K562 (cell line): ENCODE measurements around the gene GJA10. TPM values are rescaled to one million over a fixed set of nuclear protein-coding genes. Genes with fewer than 3 reads are reported as not detected.

ENCODE experiments used
- ATAC-seq: fragments of 200-7000 bp; cut with Tn5 transposase; 3 replicates; pipeline ENCODE4 v1.9.1; 2020; ENCODE audit warnings: moderate library complexity
- BruUV-seq: library from RNA; stranded (reverse); fragments of 400-500 nt; replicated peaks from 2 replicates; lab custom pipeline; 2021; lab: Mats Ljungman, UMichigan
- CTCF ChIA-PET: fragments of 300-600 bp; formaldehyde crosslinking; extraction: SDS; loops from one replicate; lab custom pipeline; 2021; ENCODE audit warnings: low intra/inter-chr PET ratio; lab: Yijun Ruan, JAX
- POLR2A ChIA-PET: fragments of 300-600, 350-650 bp; sonication (Branson Sonifier 250); formaldehyde crosslinking; extraction: SDS; loops from one replicate; lab custom pipeline; 2021; ENCODE audit warnings: antibody characterized with exemption, inconsistent platforms; lab: Yijun Ruan, JAX
- DNase-seq, 4 experiments: peaks; one replicate each; pipeline versions ENCODE4 v3.0.0 to v3.0.0-alpha.2; 2011 to 2018; ENCODE audit warnings: low spot score in 3 of 4, mixed read lengths in 3 of 4; ENCODE audit errors: extremely low read depth in 1 of 4
- FAIRE-seq: peaks from 2 replicates; lab custom pipeline; 2011; peaks lifted over from hg19 to GRCh38; lab: Jason Lieb, UNC
- H2AFZ ChIP-seq: 2 replicates; pipeline ENCODE4 v1.6.0; 2011; ENCODE audit warnings: low read depth, low read length, control low read depth, inconsistent platforms
- H3K27ac ChIP-seq: fragments of 200-600 bp; 3 replicates; pipeline ENCODE4 v1.8.0; 2011; ENCODE audit warnings: low read depth, mild to moderate bottlenecking, control low read depth, inconsistent platforms, low read length, moderate library complexity, mixed read lengths; ENCODE audit errors: extremely low read depth
- H3K27me3 ChIP-seq, 2 experiments: fragments of 300-600 bp in 1 of 2; 2 replicates in 1 of 2; 3 replicates in 1 of 2; pipeline versions ENCODE4 v1.6.0 to v1.8.0; 2011; ENCODE audit warnings: inconsistent platforms in 2 of 2, low read length in 2 of 2, mild to moderate bottlenecking in 1 of 2, mixed read lengths in 1 of 2, moderate library complexity in 1 of 2; ENCODE audit not compliant: control insufficient read depth in 2 of 2, insufficient read depth in 2 of 2
- H3K36me3 ChIP-seq: fragments of 300-600 bp; 3 replicates; pipeline ENCODE4 v1.8.0; 2011; ENCODE audit warnings: mild to moderate bottlenecking, low read length, inconsistent platforms; ENCODE audit not compliant: control insufficient read depth, insufficient read depth
- H3K4me1 ChIP-seq, 2 experiments: fragments of 200-600 bp in 1 of 2; replicated peaks in 1 of 2; 2 replicates in 1 of 2; 3 replicates in 1 of 2; pipeline versions ENCODE4 v1.5.1 to v1.8.0; 2011; ENCODE audit warnings: inconsistent platforms in 2 of 2, low read length in 2 of 2, mild to moderate bottlenecking in 1 of 2, mixed read lengths in 1 of 2, moderate library complexity in 1 of 2; ENCODE audit not compliant: control insufficient read depth in 2 of 2, insufficient read depth in 2 of 2
- H3K4me2 ChIP-seq: 2 replicates; pipeline ENCODE4 v1.6.1; 2011; ENCODE audit warnings: low read length, control low read depth, inconsistent platforms, mixed read lengths; ENCODE audit not compliant: insufficient read depth
- H3K4me3 ChIP-seq: fragments of 200-600 bp; sonication (generic), shearing (Covaris generic); 2 replicates; pipeline ENCODE4 v1.5.1; 2016; ENCODE audit warnings: control low read depth, inconsistent platforms
- H3K79me2 ChIP-seq: fragments of 200-600 bp; 3 replicates; pipeline ENCODE4 v1.8.0; 2011; ENCODE audit warnings: low read length, inconsistent platforms; ENCODE audit not compliant: control insufficient read depth, insufficient read depth
- H3K9ac ChIP-seq, 2 experiments: 2 replicates each; pipeline versions ENCODE4 v1.6.0 to v1.6.1; 2011; ENCODE audit warnings: low read depth in 2 of 2, low read length in 2 of 2, control low read depth in 1 of 2, inconsistent platforms in 1 of 2, mild to moderate bottlenecking in 1 of 2, mixed read lengths in 1 of 2; ENCODE audit not compliant: insufficient read depth in 1 of 2
- H3K9me1 ChIP-seq: one replicate; pipeline ENCODE4 v1.6.0; 2011; ENCODE audit warnings: inconsistent platforms, mild to moderate bottlenecking, low read length, moderate library complexity; ENCODE audit not compliant: control insufficient read depth, insufficient read depth
- H3K9me3 ChIP-seq: replicated peaks from 2 replicates; pipeline ENCODE4 v1.5.1; 2011; ENCODE audit warnings: low read depth, low read length, inconsistent platforms; ENCODE audit not compliant: control insufficient read depth, insufficient read depth
- H4K20me1 ChIP-seq: replicated peaks from 2 replicates; pipeline ENCODE4 v1.6.1; 2011; ENCODE audit warnings: low read length, inconsistent platforms, mixed read lengths; ENCODE audit not compliant: control insufficient read depth, insufficient read depth
- ELF1 ChIP-seq: fragments of 200-800 bp; sonication (Bioruptor generic); IDR thresholded peaks from 2 replicates; pipeline ENCODE4 v1.6.1; 2016; ENCODE audit warnings: missing genetic modification characterization, missing compliant biosample characterization
- FOXJ2 ChIP-seq: fragments of 200-800 bp; sonication (Bioruptor generic); IDR thresholded peaks from 2 replicates; pipeline ENCODE4 v1.6.1; 2016; ENCODE audit warnings: missing genetic modification characterization, missing compliant biosample characterization
- HCFC1 ChIP-seq: IDR thresholded peaks from 2 replicates; pipeline ENCODE4 v1.6.1; 2012; ENCODE audit warnings: low read depth, low read length, improper control_type of control experiment
- HNRNPL ChIP-seq: fragments of 200-400 bp; formaldehyde crosslinking; IDR thresholded peaks from 2 replicates; pipeline ENCODE4 v1.6.1; 2017; ENCODE audit warnings: low read depth, mild to moderate bottlenecking, low read length
- RBM17 ChIP-seq: fragments of 200-400 bp; formaldehyde crosslinking; IDR thresholded peaks from 2 replicates; pipeline ENCODE4 v1.6.1; 2017; ENCODE audit warnings: low read depth, mild to moderate bottlenecking, low read length, borderline replicate concordance
- SIN3A ChIP-seq, 2 experiments: fragments of 150-350 bp in 1 of 2; IDR thresholded peaks; 2 replicates each; pipeline ENCODE4 v1.6.1; 2011 to 2016; ENCODE audit warnings: borderline replicate concordance in 2 of 2, low read depth in 2 of 2, low read length in 2 of 2, mild to moderate bottlenecking in 2 of 2, moderate library complexity in 2 of 2; ENCODE audit not compliant: control insufficient read depth in 1 of 2
- SIN3B ChIP-seq: fragments of 450-650 bp; IDR thresholded peaks from 2 replicates; pipeline ENCODE4 v1.6.1; 2017; ENCODE audit warnings: low read depth, mild to moderate bottlenecking, moderate library complexity
- ZBTB11 ChIP-seq, 3 experiments: fragments of 200-800 bp in 1 of 3; fragments of 250-450 bp in 1 of 3; fragments of 450-650 bp in 1 of 3; sonication (Bioruptor Pico) in 1 of 3; sonication (Bioruptor generic) in 1 of 3; formaldehyde crosslinking in 1 of 3; IDR thresholded peaks; 2 replicates each; pipeline versions ENCODE4 v1.6.1 to v1.8.0; 2016 to 2022; ENCODE audit warnings: mild to moderate bottlenecking in 2 of 3, missing genetic modification characterization in 2 of 3, missing compliant biosample characterization in 1 of 3, moderate library complexity in 1 of 3
- ZNF316 ChIP-seq: fragments of 450-650 bp; IDR thresholded peaks from 2 replicates; pipeline ENCODE4 v1.6.1; 2016
- ZNF717 ChIP-seq: fragments of 250-450 bp; sonication (Bioruptor Pico); IDR thresholded peaks from 2 replicates; pipeline ENCODE4 v1.5.0; 2021
- WGBS: fragments of 100-300 bp; shearing (Covaris generic); methylation state at CpG from one replicate; pipeline ENCODE4 v1.1.6; 2016; ENCODE audit warnings: low coverage, mixed read lengths; ENCODE audit not compliant: insufficient coverage; ENCODE audit errors: missing lambda C conversion rate; 5-methylcytosine and 5-hydroxymethylcytosine counted together
- in situ Hi-C: fragments of 300-500 bp; cut with MboI; formaldehyde crosslinking; loops from 4 replicates; pipeline ENCODE4 v1.15.0; 2018; ENCODE audit warnings: inconsistent platforms, mixed read lengths
- intact Hi-C: fragments of 100-400 bp; cut with micrococcal nuclease; formaldehyde crosslinking; loops from 2 replicates; pipeline ENCODE4 v1.14.2; 2022
- polyA plus RNA-seq, 8 experiments: library from polyadenylated mRNA; depleted of rRNA in 4 of 8; stranded (reverse) in 5 of 8; unstranded in 3 of 8; fragments of >200 nt; fragmentation: Nextera tagmentation in 2 of 8; fragmentation: Illumina TruSeq in 1 of 8; extraction: Ambion mirVana in 2 of 8; extraction: Trizol in 1 of 8; gene quantifications; 2 replicates each; pipeline versions ENCODE4 v1.2.1 to v1.2.3, GENCODE V29; 2011 to 2014; ENCODE audit warnings: inconsistent platforms in 1 of 8, missing spikeins in 1 of 8
- total RNA-seq, 7 experiments: library from RNA; depleted of rRNA in 6 of 7; stranded (reverse); fragments of >200 nt in 6 of 7; fragmentation: Illumina TruSeq in 2 of 7; extraction: Trizol in 2 of 7; gene quantifications; 2 replicates each; pipeline versions ENCODE4 v1.2.1 to v1.2.3, GENCODE V29; 2011 to 2021; ENCODE audit warnings: low replicate concordance in 1 of 7
- TF ChIP-seq, protein P1 (sequence below), 2 experiments: fragments of 450-650 bp; formaldehyde crosslinking in 1 of 2; IDR thresholded peaks; 2 replicates each; pipeline versions ENCODE4 v1.4.0 to v1.6.1; 2014 to 2020; ENCODE audit warnings: mild to moderate bottlenecking in 2 of 2, borderline replicate concordance in 1 of 2, low read depth in 1 of 2

Gene GJA10
- total and polyA plus RNA-seq, 9 of the 15 experiments (the other 6 are each of a cell fraction or from before 2014, with no cell fraction given): not detected

DNA sequence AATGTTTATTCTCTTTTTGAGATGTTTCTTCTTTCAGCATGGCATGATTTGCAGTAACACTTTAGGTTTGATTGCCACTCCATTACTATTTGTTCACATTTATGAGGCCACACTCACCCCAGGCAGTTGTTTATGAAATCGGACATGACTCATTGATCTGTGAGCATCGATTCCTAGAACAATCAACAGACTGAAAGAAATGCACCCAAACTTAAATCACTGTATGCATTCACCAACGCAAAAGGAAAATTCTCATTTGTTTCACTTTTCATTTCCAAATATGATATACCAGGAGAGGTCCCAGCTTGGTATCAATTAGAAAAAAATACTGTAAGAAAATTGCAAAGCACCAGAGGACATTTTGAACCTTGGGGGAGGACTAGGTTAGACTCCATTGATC lies 5.4 kb upstream of the GJA10 start:
- in situ Hi-C loops: no loop called here
- no peak overlapping the region for H3K4me2 ChIP-seq
- 9% methylated on average over 3 of the region's 3 CpGs for WGBS
- no peaks in the 10 kb centered on the region for H3K79me2 ChIP-seq
- ATAC-seq (no peak), FAIRE-seq (no peak), DNase-seq (no peak)
- H3K4me1 ChIP-seq: peaks cover 0 to 22% of the 10 kb centered on the region in 2 experiments; a peak in 2 of 5 replicates
- POLR2A ChIA-PET: no interaction called here
- H3K27ac ChIP-seq: no peak overlapping the region
- no peak overlapping the region for H2AFZ ChIP-seq
- no peaks in the 10 kb centered on the region for H3K9me1 ChIP-seq
- H3K36me3 ChIP-seq: no peaks in the 10 kb centered on the region
- no peak overlapping the region for H3K9ac ChIP-seq
- no peaks in the 10 kb centered on the region for H4K20me1 ChIP-seq
- CTCF ChIA-PET: no interaction called here
- no peaks in the 10 kb centered on the region for H3K27me3 ChIP-seq
- H3K9me3 ChIP-seq: no peaks in the 10 kb centered on the region
- H3K4me3 ChIP-seq: no peak overlapping the region
- BruUV-seq: no TSS peak
- intact Hi-C loops: no loop called here
- no peak for TF ChIP-seq SIN3B
- TF ChIP-seq ZNF717 (CRISPR knock-in tag): no peak
- no peak for TF ChIP-seq ZNF316
- TF ChIP-seq, protein P1, sequence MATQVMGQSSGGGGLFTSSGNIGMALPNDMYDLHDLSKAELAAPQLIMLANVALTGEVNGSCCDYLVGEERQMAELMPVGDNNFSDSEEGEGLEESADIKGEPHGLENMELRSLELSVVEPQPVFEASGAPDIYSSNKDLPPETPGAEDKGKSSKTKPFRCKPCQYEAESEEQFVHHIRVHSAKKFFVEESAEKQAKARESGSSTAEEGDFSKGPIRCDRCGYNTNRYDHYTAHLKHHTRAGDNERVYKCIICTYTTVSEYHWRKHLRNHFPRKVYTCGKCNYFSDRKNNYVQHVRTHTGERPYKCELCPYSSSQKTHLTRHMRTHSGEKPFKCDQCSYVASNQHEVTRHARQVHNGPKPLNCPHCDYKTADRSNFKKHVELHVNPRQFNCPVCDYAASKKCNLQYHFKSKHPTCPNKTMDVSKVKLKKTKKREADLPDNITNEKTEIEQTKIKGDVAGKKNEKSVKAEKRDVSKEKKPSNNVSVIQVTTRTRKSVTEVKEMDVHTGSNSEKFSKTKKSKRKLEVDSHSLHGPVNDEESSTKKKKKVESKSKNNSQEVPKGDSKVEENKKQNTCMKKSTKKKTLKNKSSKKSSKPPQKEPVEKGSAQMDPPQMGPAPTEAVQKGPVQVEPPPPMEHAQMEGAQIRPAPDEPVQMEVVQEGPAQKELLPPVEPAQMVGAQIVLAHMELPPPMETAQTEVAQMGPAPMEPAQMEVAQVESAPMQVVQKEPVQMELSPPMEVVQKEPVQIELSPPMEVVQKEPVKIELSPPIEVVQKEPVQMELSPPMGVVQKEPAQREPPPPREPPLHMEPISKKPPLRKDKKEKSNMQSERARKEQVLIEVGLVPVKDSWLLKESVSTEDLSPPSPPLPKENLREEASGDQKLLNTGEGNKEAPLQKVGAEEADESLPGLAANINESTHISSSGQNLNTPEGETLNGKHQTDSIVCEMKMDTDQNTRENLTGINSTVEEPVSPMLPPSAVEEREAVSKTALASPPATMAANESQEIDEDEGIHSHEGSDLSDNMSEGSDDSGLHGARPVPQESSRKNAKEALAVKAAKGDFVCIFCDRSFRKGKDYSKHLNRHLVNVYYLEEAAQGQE (IDR thresholded peaks at IDR 0.05; ENCODE audit: borderline replicate concordance): no peak
- TF ChIP-seq, protein P1 (CRISPR knock-in tag; IDR thresholded peaks at IDR 0.05; ENCODE audit: low read depth): no peak
- no peak for TF ChIP-seq ZBTB11 (CRISPR knock-in tag; IDR thresholded peaks at IDR 0.05)
- no peak for TF ChIP-seq ELF1 (tag)
- TF ChIP-seq HNRNPL: no peak
- no peak for TF ChIP-seq SIN3A (IDR thresholded peaks at IDR 0.05; ENCODE audit: borderline replicate concordance in 2 of 2, control insufficient read depth in 1 of 2, low read depth in 2 of 2, low read length in 2 of 2)
- TF ChIP-seq RBM17: no peak
- no peak for TF ChIP-seq HCFC1
- TF ChIP-seq FOXJ2 (tag): no peak
